NB4 (cell line): ENCODE results near the gene SFMBT1.

ENCODE experiments used
- CTCF ChIP-seq: IDR thresholded peaks from one replicate; pipeline ENCODE4 v1.5.1; 2012; ENCODE audit warnings: low read depth, low read length
- MAX ChIP-seq: IDR thresholded peaks from 2 replicates; pipeline ENCODE4 v1.6.1; 2011; ENCODE audit warnings: low read depth, low read length
- POLR2A ChIP-seq: IDR thresholded peaks from 2 replicates; pipeline ENCODE4 v1.6.1; 2011; ENCODE audit warnings: mild to moderate bottlenecking; ENCODE audit not compliant: insufficient read length; ENCODE audit errors: extremely low read depth

GRCh38 chr3:53068176-53068575 is 22.3 kb upstream of the SFMBT1 start:
- no peak for TF ChIP-seq CTCF
- TF ChIP-seq POLR2A = no peak
- no peak for TF ChIP-seq MAX
